HEK293 (cell line): Measurements from ENCODE around the gene DGCR2.

Source experiments
- TCF7L2 ChIP-seq: IDR thresholded peaks from 2 replicates; pipeline ENCODE4 v1.6.1; 2011; ENCODE audit warnings: low read depth, mild to moderate bottlenecking, inconsistent platforms, low read length, moderate library complexity, borderline replicate concordance
- ZBTB7A ChIP-seq: fragments of 450-650 bp; formaldehyde crosslinking; IDR thresholded peaks from 2 replicates; pipeline ENCODE4 v1.5.1; 2016; ENCODE audit warnings: low read depth, missing biosample characterization, missing genetic modification characterization
- ZFP3 ChIP-seq: fragments of 450-650 bp; formaldehyde crosslinking; IDR thresholded peaks from 2 replicates; pipeline ENCODE4 v1.5.1; 2016; ENCODE audit warnings: low read depth, missing biosample characterization, missing genetic modification characterization
- ZNF175 ChIP-seq: fragments of 450-650 bp; formaldehyde crosslinking; IDR thresholded peaks from 2 replicates; pipeline ENCODE4 v1.5.1; 2016; ENCODE audit warnings: missing biosample characterization, missing genetic modification characterization
- ZNF311 ChIP-seq: fragments of 450-650 bp; formaldehyde crosslinking; IDR thresholded peaks from 2 replicates; pipeline ENCODE4 v1.5.1; 2017; ENCODE audit warnings: missing biosample characterization, missing genetic modification characterization, borderline replicate concordance
- ZNF37A ChIP-seq: fragments of 450-650 bp; IDR thresholded peaks from 2 replicates; pipeline ENCODE4 v1.5.1; 2018; ENCODE audit warnings: missing biosample characterization, missing genetic modification characterization
- ZNF433 ChIP-seq: fragments of 450-650 bp; formaldehyde crosslinking; IDR thresholded peaks from 2 replicates; pipeline ENCODE4 v1.5.1; 2016; ENCODE audit warnings: missing biosample characterization, missing genetic modification characterization, low read depth
- ZNF777 ChIP-seq: fragments of 450-650 bp; formaldehyde crosslinking; IDR thresholded peaks from 2 replicates; pipeline ENCODE4 v1.5.1; 2017; ENCODE audit warnings: missing biosample characterization, missing genetic modification characterization, borderline replicate concordance
- ZNF792 ChIP-seq: fragments of 450-650 bp; formaldehyde crosslinking; IDR thresholded peaks from 2 replicates; pipeline ENCODE4 v1.5.1; 2016; ENCODE audit warnings: missing biosample characterization, missing genetic modification characterization
- TF ChIP-seq, protein P1 (sequence below): fragments of 450-650 bp; formaldehyde crosslinking; IDR thresholded peaks from 2 replicates; pipeline ENCODE4 v1.5.1; 2016; ENCODE audit warnings: missing biosample characterization, missing genetic modification characterization
- TF ChIP-seq, protein P2 (sequence below): fragments of 450-650 bp; formaldehyde crosslinking; IDR thresholded peaks from 2 replicates; pipeline ENCODE4 v1.5.1; 2016; ENCODE audit warnings: missing biosample characterization, missing genetic modification characterization
- TF ChIP-seq, protein P3 (sequence below): fragments of 450-650 bp; formaldehyde crosslinking; IDR thresholded peaks from 2 replicates; pipeline ENCODE4 v1.5.1; 2016; ENCODE audit warnings: missing biosample characterization, missing genetic modification characterization
- TF ChIP-seq, protein P4 (sequence below): fragments of 450-650 bp; formaldehyde crosslinking; IDR thresholded peaks from 2 replicates; pipeline ENCODE4 v1.5.1; 2016; ENCODE audit warnings: missing biosample characterization, missing genetic modification characterization
- TF ChIP-seq, protein P5 (sequence below): fragments of 450-650 bp; formaldehyde crosslinking; IDR thresholded peaks from 2 replicates; pipeline ENCODE4 v1.5.1; 2016; ENCODE audit warnings: missing biosample characterization, missing genetic modification characterization

DNA sequence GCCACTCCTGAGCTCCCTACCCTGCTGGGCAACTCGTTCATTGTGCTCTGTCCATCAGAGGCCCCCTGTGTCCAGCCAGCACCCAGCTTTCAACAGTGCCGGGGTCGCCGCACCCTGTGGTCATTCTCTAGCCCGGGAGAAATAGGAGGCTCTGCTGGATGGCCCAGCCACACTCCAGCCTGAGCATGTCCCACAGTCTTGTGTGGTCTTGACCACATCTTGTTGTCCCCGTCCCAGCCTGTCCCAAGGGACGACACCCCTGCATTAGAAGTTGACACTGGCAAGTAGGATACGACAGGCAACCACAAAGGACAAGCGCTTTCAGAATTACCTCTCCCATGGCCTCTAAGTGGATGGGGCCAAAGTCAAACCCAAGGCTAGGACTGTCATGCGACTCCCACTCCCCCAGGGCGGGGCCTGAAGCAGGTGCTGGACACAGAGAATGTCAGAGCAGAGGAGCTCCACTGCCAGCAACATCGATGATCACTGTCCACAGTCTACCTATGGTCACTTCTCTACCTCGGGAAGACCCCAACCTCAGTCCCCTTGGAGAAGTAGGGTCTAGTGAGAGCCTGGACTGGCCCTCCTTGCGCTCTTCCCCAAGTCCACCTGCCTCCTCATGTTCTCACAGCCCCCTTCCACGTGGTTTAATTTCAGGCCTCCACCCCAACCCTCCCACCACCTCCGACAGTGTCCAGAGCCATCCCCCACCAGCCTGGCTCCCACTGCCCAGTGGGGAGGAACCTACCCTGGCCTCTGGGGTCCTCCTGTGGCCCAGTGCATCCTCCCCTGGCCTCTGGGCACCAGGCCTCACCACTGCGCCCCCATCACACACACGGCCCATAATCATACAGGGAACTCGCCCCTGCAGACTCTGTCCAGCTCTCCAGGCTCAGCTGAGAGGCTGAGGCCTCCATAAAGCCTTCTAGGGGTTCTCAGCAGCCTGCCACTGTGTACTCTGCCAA lies 4.4 kb upstream of the DGCR2 start:
- TF ChIP-seq TCF7L2 = no peak
- TF ChIP-seq, protein P1, sequence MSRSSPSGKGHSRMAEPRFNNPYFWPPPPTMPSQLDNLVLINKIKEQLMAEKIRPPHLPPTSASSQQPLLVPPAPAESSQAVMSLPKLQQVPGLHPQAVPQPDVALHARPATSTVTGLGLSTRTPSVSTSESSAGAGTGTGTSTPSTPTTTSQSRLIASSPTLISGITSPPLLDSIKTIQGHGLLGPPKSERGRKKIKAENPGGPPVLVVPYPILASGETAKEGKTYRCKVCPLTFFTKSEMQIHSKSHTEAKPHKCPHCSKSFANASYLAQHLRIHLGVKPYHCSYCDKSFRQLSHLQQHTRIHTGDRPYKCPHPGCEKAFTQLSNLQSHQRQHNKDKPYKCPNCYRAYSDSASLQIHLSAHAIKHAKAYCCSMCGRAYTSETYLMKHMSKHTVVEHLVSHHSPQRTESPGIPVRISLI (tag by site-specific recombination) = no peak
- TF ChIP-seq, protein P2, sequence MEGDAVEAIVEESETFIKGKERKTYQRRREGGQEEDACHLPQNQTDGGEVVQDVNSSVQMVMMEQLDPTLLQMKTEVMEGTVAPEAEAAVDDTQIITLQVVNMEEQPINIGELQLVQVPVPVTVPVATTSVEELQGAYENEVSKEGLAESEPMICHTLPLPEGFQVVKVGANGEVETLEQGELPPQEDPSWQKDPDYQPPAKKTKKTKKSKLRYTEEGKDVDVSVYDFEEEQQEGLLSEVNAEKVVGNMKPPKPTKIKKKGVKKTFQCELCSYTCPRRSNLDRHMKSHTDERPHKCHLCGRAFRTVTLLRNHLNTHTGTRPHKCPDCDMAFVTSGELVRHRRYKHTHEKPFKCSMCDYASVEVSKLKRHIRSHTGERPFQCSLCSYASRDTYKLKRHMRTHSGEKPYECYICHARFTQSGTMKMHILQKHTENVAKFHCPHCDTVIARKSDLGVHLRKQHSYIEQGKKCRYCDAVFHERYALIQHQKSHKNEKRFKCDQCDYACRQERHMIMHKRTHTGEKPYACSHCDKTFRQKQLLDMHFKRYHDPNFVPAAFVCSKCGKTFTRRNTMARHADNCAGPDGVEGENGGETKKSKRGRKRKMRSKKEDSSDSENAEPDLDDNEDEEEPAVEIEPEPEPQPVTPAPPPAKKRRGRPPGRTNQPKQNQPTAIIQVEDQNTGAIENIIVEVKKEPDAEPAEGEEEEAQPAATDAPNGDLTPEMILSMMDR = no peak
- TF ChIP-seq ZBTB7A (tag by site-specific recombination) = no peak
- no peak for TF ChIP-seq ZNF792
- TF ChIP-seq, protein P3, sequence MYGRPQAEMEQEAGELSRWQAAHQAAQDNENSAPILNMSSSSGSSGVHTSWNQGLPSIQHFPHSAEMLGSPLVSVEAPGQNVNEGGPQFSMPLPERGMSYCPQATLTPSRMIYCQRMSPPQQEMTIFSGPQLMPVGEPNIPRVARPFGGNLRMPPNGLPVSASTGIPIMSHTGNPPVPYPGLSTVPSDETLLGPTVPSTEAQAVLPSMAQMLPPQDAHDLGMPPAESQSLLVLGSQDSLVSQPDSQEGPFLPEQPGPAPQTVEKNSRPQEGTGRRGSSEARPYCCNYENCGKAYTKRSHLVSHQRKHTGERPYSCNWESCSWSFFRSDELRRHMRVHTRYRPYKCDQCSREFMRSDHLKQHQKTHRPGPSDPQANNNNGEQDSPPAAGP (tag by site-specific recombination) = no peak
- no peak for TF ChIP-seq ZNF311 (tag by site-specific recombination)
- TF ChIP-seq ZNF175 = no peak
- no peak for TF ChIP-seq ZNF433 (tag by site-specific recombination)
- no peak for TF ChIP-seq ZNF777 (tag by site-specific recombination)
- TF ChIP-seq ZNF37A = no peak
- no peak for TF ChIP-seq ZFP3
- TF ChIP-seq, protein P4, sequence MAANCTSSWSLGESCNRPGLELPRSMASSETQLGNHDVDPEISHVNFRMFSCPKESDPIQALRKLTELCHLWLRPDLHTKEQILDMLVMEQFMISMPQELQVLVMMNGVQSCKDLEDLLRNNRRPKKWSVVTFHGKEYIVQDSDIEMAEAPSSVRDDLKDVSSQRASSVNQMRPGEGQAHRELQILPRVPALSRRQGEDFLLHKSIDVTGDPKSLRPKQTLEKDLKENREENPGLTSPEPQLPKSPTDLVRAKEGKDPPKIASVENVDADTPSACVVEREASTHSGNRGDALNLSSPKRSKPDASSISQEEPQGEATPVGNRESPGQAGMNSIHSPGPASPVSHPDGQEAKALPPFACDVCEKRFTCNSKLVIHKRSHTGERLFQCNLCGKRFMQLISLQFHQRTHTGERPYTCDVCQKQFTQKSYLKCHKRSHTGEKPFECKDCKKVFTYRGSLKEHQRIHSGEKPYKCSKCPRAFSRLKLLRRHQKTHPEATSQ = no peak
- TF ChIP-seq, protein P5, sequence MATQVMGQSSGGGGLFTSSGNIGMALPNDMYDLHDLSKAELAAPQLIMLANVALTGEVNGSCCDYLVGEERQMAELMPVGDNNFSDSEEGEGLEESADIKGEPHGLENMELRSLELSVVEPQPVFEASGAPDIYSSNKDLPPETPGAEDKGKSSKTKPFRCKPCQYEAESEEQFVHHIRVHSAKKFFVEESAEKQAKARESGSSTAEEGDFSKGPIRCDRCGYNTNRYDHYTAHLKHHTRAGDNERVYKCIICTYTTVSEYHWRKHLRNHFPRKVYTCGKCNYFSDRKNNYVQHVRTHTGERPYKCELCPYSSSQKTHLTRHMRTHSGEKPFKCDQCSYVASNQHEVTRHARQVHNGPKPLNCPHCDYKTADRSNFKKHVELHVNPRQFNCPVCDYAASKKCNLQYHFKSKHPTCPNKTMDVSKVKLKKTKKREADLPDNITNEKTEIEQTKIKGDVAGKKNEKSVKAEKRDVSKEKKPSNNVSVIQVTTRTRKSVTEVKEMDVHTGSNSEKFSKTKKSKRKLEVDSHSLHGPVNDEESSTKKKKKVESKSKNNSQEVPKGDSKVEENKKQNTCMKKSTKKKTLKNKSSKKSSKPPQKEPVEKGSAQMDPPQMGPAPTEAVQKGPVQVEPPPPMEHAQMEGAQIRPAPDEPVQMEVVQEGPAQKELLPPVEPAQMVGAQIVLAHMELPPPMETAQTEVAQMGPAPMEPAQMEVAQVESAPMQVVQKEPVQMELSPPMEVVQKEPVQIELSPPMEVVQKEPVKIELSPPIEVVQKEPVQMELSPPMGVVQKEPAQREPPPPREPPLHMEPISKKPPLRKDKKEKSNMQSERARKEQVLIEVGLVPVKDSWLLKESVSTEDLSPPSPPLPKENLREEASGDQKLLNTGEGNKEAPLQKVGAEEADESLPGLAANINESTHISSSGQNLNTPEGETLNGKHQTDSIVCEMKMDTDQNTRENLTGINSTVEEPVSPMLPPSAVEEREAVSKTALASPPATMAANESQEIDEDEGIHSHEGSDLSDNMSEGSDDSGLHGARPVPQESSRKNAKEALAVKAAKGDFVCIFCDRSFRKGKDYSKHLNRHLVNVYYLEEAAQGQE = no peak
